ENCODE data around the gene TMEM200B. TPM values are rescaled to one million over a fixed set of nuclear protein-coding genes. Genes with fewer than 3 reads are reported as not detected.

Gene TMEM200B
- total and polyA plus RNA-seq, 2 of the 4 experiments (the other 2 are of a cell fraction) = 4.8 to 6.2 TPM

DNA sequence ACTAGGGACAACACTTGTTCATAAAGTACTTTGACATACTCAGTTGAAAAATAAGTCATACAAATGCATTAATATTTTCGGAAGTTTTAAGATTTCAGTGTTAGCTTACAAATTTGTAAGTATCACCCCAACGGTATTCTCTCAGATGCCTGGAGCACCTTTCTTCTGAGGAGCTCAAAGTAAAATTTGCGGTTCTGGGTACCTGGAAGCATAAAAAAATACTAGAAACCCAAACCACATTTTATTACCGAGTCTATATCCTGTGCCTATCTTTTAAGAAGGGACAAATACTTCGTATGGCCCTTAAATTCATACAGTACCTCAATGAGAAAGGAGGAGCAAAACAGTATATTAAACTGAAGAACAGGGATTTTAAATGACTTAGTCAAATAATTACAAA lies 47.8 kb upstream of the TMEM200B start:
- H2BK15ac ChIP-seq (ENCODE audit: low read depth, low read length) = no peak overlapping the region
- no peak overlapping the region for H2AK5ac ChIP-seq (ENCODE audit: low read depth, low read length)
- H4K20me1 ChIP-seq (ENCODE audit: insufficient read depth, low read length) = peaks cover 79% of the 10 kb centered on the region
- no peak overlapping the region for H4K5ac ChIP-seq (ENCODE audit: low read depth, low read length)
- no peak overlapping the region for H3K56ac ChIP-seq (ENCODE audit: extremely low read depth, insufficient read depth, low read length)
- no TSS peak for BruUV-seq (replicated peaks)
- H3K18ac ChIP-seq (ENCODE audit: low read depth, low read length) = no peak overlapping the region
- H3K27me3 ChIP-seq (ENCODE audit: control insufficient read depth, insufficient read depth, low read length) = no peaks in the 10 kb centered on the region
- H4K8ac ChIP-seq (ENCODE audit: low read depth in 2 of 2, low read length in 2 of 2) = no peak overlapping the region
- H3K23ac ChIP-seq (ENCODE audit: low read depth, low read length) = no peak overlapping the region; the same call in 1 of the 2 replicates
- POLR2A ChIA-PET (ENCODE audit: unreplicated experiment) = interaction anchor here (0.7 to 1.5 kb wide), 2 partner anchors 10 to 23 kb away, joined by 3 to 5 read pairs; partner anchors contain the start of gene SRSF4
- peaks cover 6% of the 10 kb centered on the region for H3K9me1 ChIP-seq (ENCODE audit: insufficient read depth, low read length)
- H2BK5ac ChIP-seq (ENCODE audit: low read depth, low read length, poor library complexity, severe bottlenecking) = no peak overlapping the region
- no peak for TF ChIP-seq RAD21 (IDR thresholded peaks at IDR 0.05; ENCODE audit: low read length)
- TF ChIP-seq BHLHE40 (IDR thresholded peaks at IDR 0.05; ENCODE audit: low read depth, low read length) = no peak
- no peak for TF ChIP-seq RCOR1 (IDR thresholded peaks at IDR 0.05; ENCODE audit: insufficient replicate concordance, low read length)
- no peak overlapping the region for H3K14ac ChIP-seq (replicated peaks; ENCODE audit: low read depth, low read length)
- H3K4me2 ChIP-seq (ENCODE audit: low read depth, low read length) = no peak overlapping the region
- no peak overlapping the region for H3K4me3 ChIP-seq (ENCODE audit: insufficient read depth, low read depth, low read length)
- in situ Hi-C loops (cut with MboI; ENCODE audit: low sequenced_read_pairs) (no loop called here), dilution Hi-C loops (cut with HindIII; ENCODE audit: low sequenced_read_pairs, unreplicated experiment) (no loop called here), intact Hi-C loops (cut with micrococcal nuclease) (no loop called here)
- no peak overlapping the region for H2BK20ac ChIP-seq (ENCODE audit: low read depth, low read length)
- H3K79me1 ChIP-seq (ENCODE audit: low read depth in 1 of 2, low read length in 2 of 2) = peaks cover 3 to 49% of the 10 kb centered on the region in 2 experiments
- no peak overlapping the region for H2AFZ ChIP-seq (replicated peaks; ENCODE audit: low read length, poor library complexity)
- no CpG with 5 or more reads among the region's 5 CpGs for WGBS, 2 experiments (ENCODE audit: extremely low coverage in 2 of 2, insufficient read length in 1 of 2)
- no peaks in the 10 kb centered on the region for H3K9me3 ChIP-seq (ENCODE audit: control insufficient read depth, insufficient read depth, low read length)
- peaks cover 9% of the 10 kb centered on the region for H3K4me1 ChIP-seq (ENCODE audit: control insufficient read depth, insufficient read depth, low read length)
- DNase-seq (no peak), ATAC-seq (ENCODE audit: low read depth) (no peak)
- no peak overlapping the region for H2AK9ac ChIP-seq (replicated peaks; ENCODE audit: low read depth, low read length, poor library complexity)
- no peak overlapping the region for H2BK120ac ChIP-seq (ENCODE audit: low read depth, low read length)
- CTCF ChIA-PET = interaction anchor here (0.7 kb wide), 1 partner anchor 11 kb away, joined by 4 read pairs; no protein-coding TSS in a partner anchor
- H3K36me3 ChIP-seq (ENCODE audit: control insufficient read depth, insufficient read depth, low read length) = peaks cover 10% of the 10 kb centered on the region
- no peak overlapping the region for H3K9ac ChIP-seq (ENCODE audit: low read depth, low read length)
- no peak overlapping the region for H3K27ac ChIP-seq (ENCODE audit: insufficient read depth, low read length)
- no peak overlapping the region for H4K91ac ChIP-seq (ENCODE audit: insufficient read depth, low read depth, low read length)
- H3K4ac ChIP-seq (ENCODE audit: low read depth, low read length) = no peak overlapping the region

Data from IMR-90 (cell line).